Lower leg skin (tissue), 4 donors: ENCODE results near the gene SCFD2. TPM values are rescaled to one million over a fixed set of nuclear protein-coding genes. Genes with fewer than 3 reads are reported as not detected.

ENCODE experiments used
- DNase-seq, 2 donors: peaks; one replicate each; pipeline ENCODE4 v3.0.0-alpha.2; 2019; ENCODE audit warnings: low spot score in 2 of 2
- H3K4me3 ChIP-seq: fragments of 200-600 bp; sonication (generic); 2 replicates; pipeline ENCODE4 v1.5.1; 2017; ENCODE audit warnings: mild to moderate bottlenecking, low read depth; ENCODE audit not compliant: poor library complexity, severe bottlenecking
- POLR2A ChIP-seq, 2 donors: fragments of 450-650 bp; IDR thresholded peaks; one replicate each; pipeline ENCODE4 v1.6.1; 2016 to 2017; ENCODE audit warnings: antibody characterized with exemption in 2 of 2, mild to moderate bottlenecking in 1 of 2, moderate library complexity in 1 of 2
- WGBS, 2 donors: methylation state at CpG; one replicate each; pipeline ENCODE4 v1.1.5; 2018; 5-methylcytosine and 5-hydroxymethylcytosine counted together
- intact Hi-C: fragments of 100-400 bp; cut with DNase I; formaldehyde crosslinking; loops from one replicate; pipeline ENCODE4 v1.15.0; 2023; ENCODE audit warnings: low total_unique reads
- total RNA-seq, 4 donors: library from RNA; depleted of rRNA; stranded (reverse); fragments of >200 nt; gene quantifications; one replicate each; pipeline ENCODE4 v1.1.0, GENCODE V29; 2016
- TF ChIP-seq, protein P1 (sequence below), 3 donors: fragments of 450-650 bp; IDR thresholded peaks; one replicate each; pipeline ENCODE4 v1.5.1; 2016; ENCODE audit warnings: antibody characterized with exemption in 3 of 3, mild to moderate bottlenecking in 3 of 3, moderate library complexity in 2 of 3

SCFD2 gene
- total RNA-seq, 4 donors from 2014 or later, result 13.6 to 23.3 (median 19.0) TPM

- WGBS, 2 donors, result 77 to 85% methylated on average over 3 of the region's 3 CpGs
- intact Hi-C loops, result no loop called here
- DNase-seq, result no peak
- H3K4me3 ChIP-seq, result no peak overlapping the region
- TF ChIP-seq, protein P1, sequence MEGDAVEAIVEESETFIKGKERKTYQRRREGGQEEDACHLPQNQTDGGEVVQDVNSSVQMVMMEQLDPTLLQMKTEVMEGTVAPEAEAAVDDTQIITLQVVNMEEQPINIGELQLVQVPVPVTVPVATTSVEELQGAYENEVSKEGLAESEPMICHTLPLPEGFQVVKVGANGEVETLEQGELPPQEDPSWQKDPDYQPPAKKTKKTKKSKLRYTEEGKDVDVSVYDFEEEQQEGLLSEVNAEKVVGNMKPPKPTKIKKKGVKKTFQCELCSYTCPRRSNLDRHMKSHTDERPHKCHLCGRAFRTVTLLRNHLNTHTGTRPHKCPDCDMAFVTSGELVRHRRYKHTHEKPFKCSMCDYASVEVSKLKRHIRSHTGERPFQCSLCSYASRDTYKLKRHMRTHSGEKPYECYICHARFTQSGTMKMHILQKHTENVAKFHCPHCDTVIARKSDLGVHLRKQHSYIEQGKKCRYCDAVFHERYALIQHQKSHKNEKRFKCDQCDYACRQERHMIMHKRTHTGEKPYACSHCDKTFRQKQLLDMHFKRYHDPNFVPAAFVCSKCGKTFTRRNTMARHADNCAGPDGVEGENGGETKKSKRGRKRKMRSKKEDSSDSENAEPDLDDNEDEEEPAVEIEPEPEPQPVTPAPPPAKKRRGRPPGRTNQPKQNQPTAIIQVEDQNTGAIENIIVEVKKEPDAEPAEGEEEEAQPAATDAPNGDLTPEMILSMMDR (IDR thresholded peaks at IDR 0.05), result no peak
- no peak for TF ChIP-seq POLR2A (IDR thresholded peaks at IDR 0.05)
Observed at GRCh38 chr4:52892880-52893279, 473.0 kb downstream of the SCFD2 start.

- TF ChIP-seq, protein P1 (IDR thresholded peaks at IDR 0.05), result no peak
- TF ChIP-seq POLR2A (IDR thresholded peaks at IDR 0.05), result no peak
- intact Hi-C loops, result no loop called here
- WGBS, 2 donors, result 79 to 81% methylated on average over 1 of the region's 1 CpG
- no peak overlapping the region for H3K4me3 ChIP-seq
- no peak for DNase-seq
Observed at GRCh38 chr4:52891743-52892142, 474.1 kb downstream of the SCFD2 start.

- H3K4me3 ChIP-seq, result no peak overlapping the region
- WGBS, 2 donors, result 60 to 74% methylated on average over 1 of the region's 1 CpG
- intact Hi-C loops, result no loop called here
Observed at GRCh38 chr4:52890521-52890791, 475.4 kb downstream of the SCFD2 start.

GRCh38 chr4:52889778-52890520 lies 475.9 kb downstream of the SCFD2 start:
- no peak overlapping the region for H3K4me3 ChIP-seq
- TF ChIP-seq, protein P1 (IDR thresholded peaks at IDR 0.05), result no peak
- TF ChIP-seq POLR2A (IDR thresholded peaks at IDR 0.05), result no peak
- DNase-seq, result no peak
- 27 to 31% methylated on average over 2 of the region's 2 CpGs for WGBS, 2 donors
- intact Hi-C loops, result no loop called here

More at GRCh38 chr4:52890521-52890791, 475.4 kb downstream of the SCFD2 start:
- no peak for DNase-seq
- TF ChIP-seq, protein P1 (IDR thresholded peaks at IDR 0.05), result no peak
- TF ChIP-seq POLR2A (IDR thresholded peaks at IDR 0.05), result no peak

GRCh38 chr4:52889354-52889753 lies 476.5 kb downstream of the SCFD2 start:
- TF ChIP-seq, protein P1 (IDR thresholded peaks at IDR 0.05), result no peak
- TF ChIP-seq POLR2A (IDR thresholded peaks at IDR 0.05), result no peak
- H3K4me3 ChIP-seq, result no peak overlapping the region
- WGBS, 2 donors, result 75 to 76% methylated on average over 2 of the region's 2 CpGs
- intact Hi-C loops, result no loop called here
- DNase-seq, result no peak

DNA sequence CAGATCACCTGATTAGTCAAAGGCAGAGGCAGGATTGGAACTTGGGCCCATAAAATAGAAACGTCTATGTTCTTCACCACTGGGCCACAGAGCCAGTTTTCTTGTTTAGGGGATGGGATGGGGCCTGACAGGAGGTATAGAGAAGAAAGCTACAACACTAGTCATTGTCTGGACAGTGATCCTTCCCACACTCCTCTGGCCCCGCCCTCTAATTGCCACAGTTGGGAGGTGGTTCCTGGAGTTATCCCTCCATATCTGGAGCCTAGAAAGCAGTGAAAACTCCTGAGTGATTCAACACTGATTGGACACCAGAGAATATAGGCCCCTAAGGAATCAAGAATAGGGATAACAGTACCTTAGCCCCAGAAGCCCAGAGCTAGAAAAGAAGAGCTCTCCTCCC lies 480.9 kb downstream of the SCFD2 start:
- WGBS, 2 donors, result 93% methylated on average over 2 of the region's 2 CpGs
- H3K4me3 ChIP-seq, result no peak overlapping the region
- no peak for TF ChIP-seq POLR2A (IDR thresholded peaks at IDR 0.05)
- TF ChIP-seq, protein P1 (IDR thresholded peaks at IDR 0.05), result no peak

More for the DNA sequence above, 480.9 kb downstream of the SCFD2 start:
- intact Hi-C loops, result no loop called here
- no peak for DNase-seq
